Mesothelial cell of epicardium (in vitro differentiated cells): ENCODE data around the gene SGPP1. TPM values are rescaled to one million over a fixed set of nuclear protein-coding genes. Genes with fewer than 3 reads are reported as not detected.

Source experiments
- DNase-seq, 2 experiments: peaks; one replicate each; pipeline ENCODE4 v3.0.0; 2021; ENCODE audit warnings: low spot score in 2 of 2; ENCODE audit not compliant: unreplicated experiment in 2 of 2
- H3K27ac Mint-ChIP-seq: 2 replicates; pipeline ENCODE4 v1.8.0; 2021; ENCODE audit warnings: mixed read lengths
- H3K27me3 Mint-ChIP-seq: 2 replicates; pipeline ENCODE4 v1.8.0; 2021; ENCODE audit warnings: low read depth, mixed read lengths
- H3K36me3 Mint-ChIP-seq: 2 replicates; pipeline ENCODE4 v1.8.0; 2021; ENCODE audit warnings: mixed read lengths
- H3K4me1 Mint-ChIP-seq: 2 replicates; pipeline ENCODE4 v1.8.0; 2021; ENCODE audit warnings: mixed read lengths
- H3K4me3 Mint-ChIP-seq: 2 replicates; pipeline ENCODE4 v1.8.0; 2021; ENCODE audit warnings: mild to moderate bottlenecking, moderate library complexity, mixed read lengths
- H3K9me3 Mint-ChIP-seq: 2 replicates; pipeline ENCODE4 v1.8.0; 2021; ENCODE audit warnings: mixed read lengths
- CTCF ChIP-seq: fragments of 200-600 bp; sonication (generic); IDR thresholded peaks from one replicate; pipeline ENCODE4 v1.5.0; 2021; ENCODE audit warnings: antibody characterized with exemption; ENCODE audit not compliant: unreplicated experiment
- total RNA-seq: library from RNA; stranded (reverse); gene quantifications from 3 replicates; pipeline ENCODE4 v1.2.1, GENCODE V29; 2021

Gene SGPP1
- total RNA-seq, 1 donor from 2014 or later = 15.8 TPM

- no peak for DNase-seq
- Mint-ChIP-seq H3K4me3 (no peak overlapping the region), H3K27me3 (no peaks in the 10 kb centered on the region), H3K4me1 (peaks cover 12% of the 10 kb centered on the region), H3K9me3 (no peaks in the 10 kb centered on the region), H3K36me3 (no peaks in the 10 kb centered on the region), H3K27ac (no peak overlapping the region)
- TF ChIP-seq CTCF = no peak
Measured at GRCh38 chr14:63764620-63765139, 36.8 kb upstream of the SGPP1 start.

- Mint-ChIP-seq H3K36me3 (no peaks in the 10 kb centered on the region), H3K9me3 (no peaks in the 10 kb centered on the region), H3K27me3 (no peaks in the 10 kb centered on the region), H3K4me1 (peaks cover 17% of the 10 kb centered on the region), H3K27ac (peak overlapping the region; percentile 27), H3K4me3 (no peak overlapping the region)
- no peak for TF ChIP-seq CTCF
- DNase-seq = no peak
Measured at GRCh38 chr14:63764103-63764502, 36.2 kb upstream of the SGPP1 start.

GRCh38 chr14:63761351-63762117, 33.7 kb upstream of the SGPP1 start:
- no peak for DNase-seq
- Mint-ChIP-seq H3K4me1 (peaks cover 20% of the 10 kb centered on the region), H3K36me3 (no peaks in the 10 kb centered on the region), H3K27ac (peak overlapping the region; percentile 82), H3K4me3 (no peak overlapping the region), H3K27me3 (no peaks in the 10 kb centered on the region), H3K9me3 (no peaks in the 10 kb centered on the region)
- TF ChIP-seq CTCF = no peak

- H3K36me3 Mint-ChIP-seq = no peaks in the 10 kb centered on the region
- H3K9me3 Mint-ChIP-seq = no peaks in the 10 kb centered on the region
- no peak for DNase-seq
- no peak for TF ChIP-seq CTCF
- H3K27me3 Mint-ChIP-seq = no peaks in the 10 kb centered on the region
- no peak overlapping the region for H3K4me3 Mint-ChIP-seq
- peaks cover 20% of the 10 kb centered on the region for H3K4me1 Mint-ChIP-seq
- peak overlapping the region; percentile 68 for H3K27ac Mint-ChIP-seq
Measured at GRCh38 chr14:63760014-63760413, 32.1 kb upstream of the SGPP1 start.

GRCh38 chr14:63759456-63759855, 31.6 kb upstream of the SGPP1 start:
- Mint-ChIP-seq H3K9me3 (no peaks in the 10 kb centered on the region), H3K4me1 (peaks cover 20% of the 10 kb centered on the region), H3K36me3 (no peaks in the 10 kb centered on the region), H3K27me3 (no peaks in the 10 kb centered on the region), H3K4me3 (no peak overlapping the region), H3K27ac (peak overlapping the region; percentile 68)
- no peak for DNase-seq
- no peak for TF ChIP-seq CTCF
